HepG2 (cell line): ENCODE measurements around the gene DUS3L. TPM values are rescaled to one million over a fixed set of nuclear protein-coding genes. Genes with fewer than 3 reads are reported as not detected.

Experiments
- BCL6 ChIP-seq: IDR thresholded peaks from 2 replicates; pipeline ENCODE4 v1.6.1; 2016; ENCODE audit warnings: missing genetic modification reagents, missing compliant biosample characterization
- CREBL2 ChIP-seq: sonication (generic); formaldehyde crosslinking; IDR thresholded peaks from 2 replicates; pipeline ENCODE4 v1.8.1; 2023; ENCODE audit warnings: missing genetic modification reagents, mild to moderate bottlenecking, borderline replicate concordance
- GABPA ChIP-seq, 2 experiments: IDR thresholded peaks; 2 replicates each; pipeline ENCODE4 v1.6.1; 2011 to 2016; ENCODE audit warnings: low read depth in 2 of 2, low read length in 1 of 2, missing biosample characterization in 1 of 2, missing genetic modification characterization in 1 of 2
- HMGXB3 ChIP-seq: sonication (generic); formaldehyde crosslinking; IDR thresholded peaks from 2 replicates; pipeline ENCODE4 v1.4.0; 2020; ENCODE audit warnings: missing genetic modification reagents, borderline replicate concordance
- MTF2 ChIP-seq: sonication (generic); formaldehyde crosslinking; IDR thresholded peaks from 2 replicates; pipeline ENCODE4 v1.5.0; 2020; ENCODE audit warnings: missing genetic modification reagents, borderline replicate concordance
- RXRB ChIP-seq: IDR thresholded peaks from 2 replicates; pipeline ENCODE4 v1.6.1; 2016; ENCODE audit warnings: borderline replicate concordance, missing genetic modification reagents, missing compliant biosample characterization
- SMAD9 ChIP-seq: sonication (generic); formaldehyde crosslinking; IDR thresholded peaks from 2 replicates; pipeline ENCODE4 v1.5.1; 2020; ENCODE audit warnings: mild to moderate bottlenecking, missing genetic modification reagents
- SOX5 ChIP-seq: IDR thresholded peaks from 2 replicates; pipeline ENCODE4 v1.6.1; 2016; ENCODE audit warnings: borderline replicate concordance
- TAF15 ChIP-seq: fragments of 200-400 bp; formaldehyde crosslinking; IDR thresholded peaks from one replicate; pipeline ENCODE4 v1.6.1; 2018; ENCODE audit warnings: mild to moderate bottlenecking, low read depth, low read length; ENCODE audit not compliant: poor library complexity, severe bottlenecking
- TBX3 ChIP-seq: fragments of 450-650 bp; IDR thresholded peaks from 2 replicates; pipeline ENCODE4 v1.6.1; 2017; ENCODE audit warnings: antibody characterized with exemption, mild to moderate bottlenecking, inconsistent platforms, borderline replicate concordance
- ZBTB4 ChIP-seq: sonication (generic); formaldehyde crosslinking; IDR thresholded peaks from 2 replicates; pipeline ENCODE4 v1.4.0; 2020; ENCODE audit warnings: missing genetic modification reagents, mild to moderate bottlenecking, borderline replicate concordance
- ZNF546 ChIP-seq: sonication (generic); formaldehyde crosslinking; conservative IDR thresholded peaks from 2 replicates; pipeline ENCODE4 v1.8.1; 2023; ENCODE audit warnings: mild to moderate bottlenecking, missing genetic modification reagents
- ZNF562 ChIP-seq: sonication (generic); formaldehyde crosslinking; IDR thresholded peaks from 2 replicates; pipeline ENCODE4 v1.8.0; 2022; ENCODE audit warnings: missing genetic modification reagents, borderline replicate concordance
- ZNF614 ChIP-seq: IDR thresholded peaks from 2 replicates; pipeline ENCODE4 v1.6.1; 2018; ENCODE audit warnings: missing biosample characterization, missing genetic modification reagents, inconsistent platforms, borderline replicate concordance
- ZNF629 ChIP-seq: sonication (generic); formaldehyde crosslinking; conservative IDR thresholded peaks from 2 replicates; pipeline ENCODE4 v1.5.0; 2020; ENCODE audit warnings: missing genetic modification reagents
- ZNF839 ChIP-seq: sonication (generic); formaldehyde crosslinking; IDR thresholded peaks from 2 replicates; pipeline ENCODE4 v1.4.0; 2020; ENCODE audit warnings: missing genetic modification reagents, mild to moderate bottlenecking, borderline replicate concordance
- polyA plus RNA-seq, 8 experiments: library from polyadenylated mRNA; depleted of rRNA in 3 of 8; stranded (reverse) in 7 of 8; unstranded in 1 of 8; fragments of >200 nt; fragmentation: Illumina TruSeq in 4 of 8; extraction: Trizol in 4 of 8; gene quantifications; 2 replicates each; pipeline versions ENCODE4 v1.2.1 to v1.2.3, GENCODE V29; 2011 to 2016; ENCODE audit warnings: low read depth in 4 of 8, missing spikeins in 1 of 8, mixed read lengths in 1 of 8; ENCODE audit not compliant: insufficient read depth in 1 of 8
- total RNA-seq, 5 experiments: library from RNA; depleted of rRNA; stranded (reverse); fragments of >200 nt; fragmentation: Illumina TruSeq; extraction: Trizol; gene quantifications; 2 replicates each; pipeline ENCODE4 v1.2.3, GENCODE V29; 2016; ENCODE audit warnings: low read depth in 1 of 5
- TF ChIP-seq, protein P1 (sequence below): sonication (generic); formaldehyde crosslinking; IDR thresholded peaks from 2 replicates; pipeline ENCODE4 v1.4.0; 2020; ENCODE audit warnings: missing genetic modification reagents

Gene DUS3L
- total and polyA plus RNA-seq, 2 of the 13 experiments (the other 11 are each of a cell fraction or from before 2014, with no cell fraction given): 13.3 to 25.1 TPM

DNA sequence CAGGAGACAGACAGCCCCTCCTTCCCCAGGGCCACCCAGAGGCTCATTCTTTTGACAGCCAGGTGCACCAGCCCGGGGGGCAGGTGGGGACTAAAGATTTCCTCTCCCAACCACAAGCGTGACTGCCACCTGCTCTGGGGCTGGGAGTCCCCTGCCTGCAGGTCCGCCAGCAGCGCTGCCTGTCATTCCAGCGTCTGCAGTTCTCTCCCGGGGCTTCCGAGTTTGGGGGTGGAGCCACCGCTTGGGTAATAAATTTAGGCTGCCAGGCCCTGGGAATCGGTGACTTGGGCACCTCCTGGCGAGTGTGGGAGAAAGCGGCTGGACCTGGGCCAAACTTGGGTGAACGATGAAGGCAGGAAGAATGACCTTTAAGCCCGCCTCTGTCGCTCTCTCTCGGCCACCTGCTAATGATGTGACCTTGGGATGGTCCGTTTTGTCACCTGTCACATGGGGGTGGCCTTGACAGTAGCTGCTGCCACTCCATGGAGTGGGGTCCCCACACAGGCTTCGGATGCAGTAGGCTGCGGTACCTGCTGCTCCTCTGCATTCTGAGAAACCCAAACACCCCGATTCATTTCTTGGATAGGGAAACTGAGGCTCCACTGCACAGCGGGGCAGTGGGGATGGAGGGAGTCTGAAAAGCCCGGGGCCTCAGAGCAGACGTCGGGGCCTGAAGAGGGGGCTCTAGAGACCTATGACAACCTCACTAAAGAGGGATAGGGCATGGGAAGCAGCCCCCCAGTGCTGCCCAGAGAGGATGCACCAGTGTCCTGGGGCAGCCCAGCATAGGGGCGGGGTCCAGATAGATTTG lies 35.8 kb upstream of the DUS3L start (continued):
- TF ChIP-seq ZNF546 (no peak), TAF15 (peak; percentile 41), HMGXB3 (CRISPR knock-in tag) (peak; percentile 48; the same call in 1 of the 2 replicates), RXRB (CRISPR knock-in tag) (peak; percentile 79), ZNF562 (no peak), CREBL2 (CRISPR knock-in tag) (no peak; the same call in 1 of the 2 replicates), BCL6 (0 out of 2 replicates have a peak, but pooled peaks have one; percentile 51), SMAD9 (CRISPR knock-in tag) (0 out of 2 replicates have a peak, but pooled peaks have one; percentile 12), TBX3 (peak; percentile 82), GABPA (IDR thresholded peaks at IDR 0.05; ENCODE audit: low read depth, low read length) (no peak), GABPA (CRISPR knock-in tag; IDR thresholded peaks at IDR 0.05; ENCODE audit: low read depth) (peak; percentile 45; the same call in 1 of the 2 replicates), SOX5 (peak; percentile 61; the same call in 1 of the 2 replicates), ZNF614 (CRISPR knock-in tag) (peak; percentile 72; the same call in 1 of the 2 replicates), ZNF629 (no peak; the same call in 1 of the 2 replicates), ZBTB4 (CRISPR knock-in tag) (peak; percentile 62; the same call in 1 of the 2 replicates), ZNF839 (CRISPR knock-in tag) (no peak), MTF2 (CRISPR knock-in tag) (peak; percentile 25; the same call in 1 of the 2 replicates)
- TF ChIP-seq, protein P1, sequence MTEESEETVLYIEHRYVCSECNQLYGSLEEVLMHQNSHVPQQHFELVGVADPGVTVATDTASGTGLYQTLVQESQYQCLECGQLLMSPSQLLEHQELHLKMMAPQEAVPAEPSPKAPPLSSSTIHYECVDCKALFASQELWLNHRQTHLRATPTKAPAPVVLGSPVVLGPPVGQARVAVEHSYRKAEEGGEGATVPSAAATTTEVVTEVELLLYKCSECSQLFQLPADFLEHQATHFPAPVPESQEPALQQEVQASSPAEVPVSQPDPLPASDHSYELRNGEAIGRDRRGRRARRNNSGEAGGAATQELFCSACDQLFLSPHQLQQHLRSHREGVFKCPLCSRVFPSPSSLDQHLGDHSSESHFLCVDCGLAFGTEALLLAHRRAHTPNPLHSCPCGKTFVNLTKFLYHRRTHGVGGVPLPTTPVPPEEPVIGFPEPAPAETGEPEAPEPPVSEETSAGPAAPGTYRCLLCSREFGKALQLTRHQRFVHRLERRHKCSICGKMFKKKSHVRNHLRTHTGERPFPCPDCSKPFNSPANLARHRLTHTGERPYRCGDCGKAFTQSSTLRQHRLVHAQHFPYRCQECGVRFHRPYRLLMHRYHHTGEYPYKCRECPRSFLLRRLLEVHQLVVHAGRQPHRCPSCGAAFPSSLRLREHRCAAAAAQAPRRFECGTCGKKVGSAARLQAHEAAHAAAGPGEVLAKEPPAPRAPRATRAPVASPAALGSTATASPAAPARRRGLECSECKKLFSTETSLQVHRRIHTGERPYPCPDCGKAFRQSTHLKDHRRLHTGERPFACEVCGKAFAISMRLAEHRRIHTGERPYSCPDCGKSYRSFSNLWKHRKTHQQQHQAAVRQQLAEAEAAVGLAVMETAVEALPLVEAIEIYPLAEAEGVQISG: peak; percentile 74
